Type B pancreatic cell (in vitro differentiated cells): ENCODE results near the gene TAAR2. TPM values are rescaled to one million over a fixed set of nuclear protein-coding genes. Genes with fewer than 3 reads are reported as not detected.

Experiments used
- DNase-seq: peaks from one replicate; pipeline ENCODE4 v3.0.0; 2021; ENCODE audit warnings: mixed read lengths; ENCODE audit not compliant: unreplicated experiment; ENCODE audit errors: extremely low spot score
- H3K27ac Mint-ChIP-seq: 2 replicates; pipeline ENCODE4 v1.8.0; 2021; ENCODE audit warnings: mild to moderate bottlenecking, mixed read lengths
- H3K27me3 Mint-ChIP-seq: 2 replicates; pipeline ENCODE4 v1.8.0; 2021; ENCODE audit warnings: mixed read lengths
- H3K36me3 Mint-ChIP-seq: 2 replicates; pipeline ENCODE4 v1.8.0; 2021; ENCODE audit warnings: mixed read lengths
- H3K4me1 Mint-ChIP-seq: one replicate; pipeline ENCODE4 v1.8.0; 2021; ENCODE audit warnings: mixed read lengths; ENCODE audit not compliant: unreplicated experiment
- H3K4me3 Mint-ChIP-seq: 2 replicates; pipeline ENCODE4 v1.8.0; 2021; ENCODE audit warnings: mild to moderate bottlenecking, mixed read lengths
- H3K9me3 Mint-ChIP-seq: 2 replicates; pipeline ENCODE4 v1.8.0; 2021; ENCODE audit warnings: mixed read lengths
- CTCF ChIP-seq: fragments of 200-600 bp; sonication (generic); conservative IDR thresholded peaks from 2 replicates; pipeline ENCODE4 v1.5.0; 2021; ENCODE audit warnings: antibody characterized with exemption, mild to moderate bottlenecking
- total RNA-seq: library from RNA; stranded (reverse); gene quantifications from 2 replicates; pipeline ENCODE4 v1.2.1, GENCODE V29; 2021; ENCODE audit warnings: low replicate concordance

TAAR2 gene
- total RNA-seq, 1 donor from 2014 or later, result not detected

DNA sequence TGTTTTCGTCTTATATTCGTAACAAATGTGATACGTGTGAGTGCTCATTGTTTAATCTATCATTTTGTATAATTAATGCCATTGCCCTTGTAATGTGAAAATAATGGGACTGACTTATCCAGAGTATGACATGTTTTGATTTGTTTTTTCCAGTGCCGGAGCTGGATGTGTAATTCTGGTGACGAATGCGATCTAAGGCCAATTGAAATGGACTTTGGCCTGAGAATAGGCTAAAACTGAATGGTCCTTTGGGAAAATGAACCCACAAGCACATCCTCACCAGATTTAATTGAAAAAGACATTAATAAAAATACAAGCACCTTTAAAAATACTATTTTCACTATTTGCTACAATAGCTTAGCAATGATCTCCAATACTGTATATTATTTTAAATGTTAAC, 27.9 kb downstream of the TAAR2 start:
- no peak overlapping the region for H3K27ac Mint-ChIP-seq
- no peak for DNase-seq
- peaks cover 3% of the 10 kb centered on the region for H3K4me1 Mint-ChIP-seq
- no peaks in the 10 kb centered on the region for H3K36me3 Mint-ChIP-seq
- no peak overlapping the region for H3K4me3 Mint-ChIP-seq
- peaks cover 6% of the 10 kb centered on the region for H3K27me3 Mint-ChIP-seq
- TF ChIP-seq CTCF, result no peak
- no peaks in the 10 kb centered on the region for H3K9me3 Mint-ChIP-seq

GRCh38 chr6:132592855-132593254, 31.2 kb downstream of the TAAR2 start:
- H3K4me1 Mint-ChIP-seq, result no peaks in the 10 kb centered on the region
- DNase-seq, result no peak
- H3K4me3 Mint-ChIP-seq, result no peak overlapping the region
- H3K27me3 Mint-ChIP-seq, result no peaks in the 10 kb centered on the region
- H3K9me3 Mint-ChIP-seq, result no peaks in the 10 kb centered on the region
- H3K36me3 Mint-ChIP-seq, result no peaks in the 10 kb centered on the region
- H3K27ac Mint-ChIP-seq, result no peak overlapping the region
- no peak for TF ChIP-seq CTCF

DNA sequence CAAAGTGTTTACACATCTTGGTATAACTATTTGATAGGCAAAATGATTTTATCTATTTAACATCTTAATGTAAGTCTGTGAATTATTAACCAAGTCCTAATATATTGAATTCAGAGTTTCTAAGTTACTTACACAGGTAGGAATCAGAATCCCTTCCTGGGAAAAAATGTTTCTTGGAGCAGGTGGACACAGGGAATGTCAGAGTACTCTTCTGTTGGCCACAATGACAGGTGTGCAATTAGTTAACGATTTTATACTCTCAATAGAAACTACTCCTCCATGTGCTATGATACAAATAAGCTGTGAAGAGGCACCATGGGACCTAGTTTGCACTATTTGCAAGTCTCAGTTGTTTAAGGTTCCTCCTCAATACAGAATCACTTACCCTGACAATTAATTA, 33.7 kb downstream of the TAAR2 start:
- H3K4me3 Mint-ChIP-seq, result no peak overlapping the region

DNA sequence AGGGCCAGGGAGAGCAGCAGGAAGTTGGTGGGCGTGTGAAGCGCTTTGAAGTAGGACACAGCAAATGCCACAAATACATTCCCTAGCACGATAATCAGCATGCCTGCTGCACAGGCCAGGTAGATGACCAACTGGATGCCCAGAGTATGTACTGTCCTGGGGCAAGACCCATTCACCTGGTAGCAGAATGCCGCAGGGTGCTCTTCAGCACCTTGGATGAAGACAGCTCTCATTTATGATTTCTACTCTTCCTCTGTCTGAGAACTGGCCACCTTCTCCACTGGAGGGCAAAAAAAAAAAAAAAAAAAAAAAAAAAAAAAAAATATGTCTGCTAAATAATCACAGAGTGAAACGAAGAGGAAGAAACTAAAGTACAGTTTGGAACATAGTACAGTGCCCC, 34.6 kb downstream of the TAAR2 start, which contains the start of gene TAAR5:
TAAR5 (minus strand) TSS at position 288 of the 400 bp plus-strand sequence; CDS start at position 233, 55 bp downstream.
- H3K27me3 Mint-ChIP-seq, result no peaks in the 10 kb centered on the region
- H3K36me3 Mint-ChIP-seq, result no peaks in the 10 kb centered on the region
- no peaks in the 10 kb centered on the region for H3K9me3 Mint-ChIP-seq
- H3K4me1 Mint-ChIP-seq, result no peaks in the 10 kb centered on the region
- no peak for DNase-seq
- TF ChIP-seq CTCF, result no peak
- H3K27ac Mint-ChIP-seq, result no peak within 1 kb of the TSS
- H3K4me3 Mint-ChIP-seq, result no peak within 1 kb of the TSS

More for the DNA sequence above, 33.7 kb downstream of the TAAR2 start:
- DNase-seq, result no peak
- Mint-ChIP-seq H3K27me3 (no peaks in the 10 kb centered on the region), H3K27ac (no peak overlapping the region), H3K9me3 (no peaks in the 10 kb centered on the region), H3K4me1 (no peaks in the 10 kb centered on the region), H3K36me3 (no peaks in the 10 kb centered on the region)
- no peak for TF ChIP-seq CTCF

- H3K36me3 Mint-ChIP-seq, result no peaks in the 10 kb centered on the region
- no peak for TF ChIP-seq CTCF
- H3K4me1 Mint-ChIP-seq, result no peaks in the 10 kb centered on the region
- no peak overlapping the region for H3K27ac Mint-ChIP-seq
- H3K9me3 Mint-ChIP-seq, result no peaks in the 10 kb centered on the region
- no peak overlapping the region for H3K4me3 Mint-ChIP-seq
- peaks cover 3% of the 10 kb centered on the region for H3K27me3 Mint-ChIP-seq
- no peak for DNase-seq
Observed at GRCh38 chr6:132587424-132587823, 36.7 kb downstream of the TAAR2 start.

- H3K27ac Mint-ChIP-seq, result no peak overlapping the region
- no peaks in the 10 kb centered on the region for H3K4me1 Mint-ChIP-seq
- H3K36me3 Mint-ChIP-seq, result no peaks in the 10 kb centered on the region
Observed at GRCh38 chr6:132584698-132585097, 39.4 kb downstream of the TAAR2 start.

More at GRCh38 chr6:132584698-132585097, 39.4 kb downstream of the TAAR2 start:
- TF ChIP-seq CTCF, result no peak
- no peak for DNase-seq
- no peak overlapping the region for H3K4me3 Mint-ChIP-seq
- H3K27me3 Mint-ChIP-seq, result peaks cover 3% of the 10 kb centered on the region
- no peaks in the 10 kb centered on the region for H3K9me3 Mint-ChIP-seq
